H1 (cell line): ENCODE measurements around the gene TRAF1. TPM values are rescaled to one million over a fixed set of nuclear protein-coding genes. Genes with fewer than 3 reads are reported as not detected.

Experiments used
- CTCF ChIA-PET: fragments of 300-600 bp; sonication (Branson Sonifier 250); formaldehyde crosslinking; loops from one replicate; lab custom pipeline; 2021; ENCODE audit not compliant: partially characterized antibody; lab: Charles Lee
- POLR2A ChIA-PET: fragments of 300-600 bp; sonication (Branson Sonifier 250); formaldehyde crosslinking; loops from one replicate; lab custom pipeline; 2021; ENCODE audit warnings: inconsistent platforms; ENCODE audit not compliant: partially characterized antibody; lab: Charles Lee
- DNase-seq, 2 experiments: peaks; one replicate each; pipeline versions ENCODE4 v3.0.0 to v3.0.0-alpha.2; 2010 to 2022; ENCODE audit warnings: low spot score in 2 of 2, low read depth in 1 of 2, mixed read lengths in 1 of 2
- FAIRE-seq: peaks from 2 replicates; lab custom pipeline; 2011; peaks lifted over from hg19 to GRCh38; lab: Jason Lieb, UNC
- H2AFZ ChIP-seq: 2 replicates; pipeline ENCODE4 v1.8.1; 2012; ENCODE audit warnings: low read length, inconsistent platforms
- H2AK5ac ChIP-seq: 2 replicates; pipeline ENCODE4 v1.6.1; 2013; ENCODE audit warnings: low read depth, low read length
- H2BK120ac ChIP-seq: replicated peaks from 2 replicates; pipeline ENCODE3; 2013; ENCODE audit warnings: low read depth, low read length, inconsistent platforms
- H2BK12ac ChIP-seq: 2 replicates; pipeline ENCODE4 v1.6.1; 2013; ENCODE audit warnings: low read depth, low read length
- H2BK15ac ChIP-seq: 2 replicates; pipeline ENCODE4 v1.6.1; 2013; ENCODE audit warnings: low read length
- H2BK20ac ChIP-seq: 2 replicates; pipeline ENCODE4 v1.6.1; 2013; ENCODE audit warnings: low read length
- H2BK5ac ChIP-seq: 2 replicates; pipeline ENCODE4 v1.6.1; 2013; ENCODE audit warnings: low read depth, low read length
- H3K14ac ChIP-seq: 2 replicates; pipeline ENCODE4 v1.6.1; 2013; ENCODE audit warnings: inconsistent platforms; ENCODE audit not compliant: insufficient read length
- H3K18ac ChIP-seq: 2 replicates; pipeline ENCODE4 v1.6.1; 2013; ENCODE audit warnings: low read length; ENCODE audit errors: extremely low read depth
- H3K23ac ChIP-seq: 2 replicates; pipeline ENCODE4 v1.6.1; 2013; ENCODE audit warnings: inconsistent platforms; ENCODE audit not compliant: insufficient read length
- H3K23me2 ChIP-seq: 2 replicates; pipeline ENCODE4 v1.6.1; 2013; ENCODE audit warnings: low read depth, low read length
- H3K27ac ChIP-seq: 2 replicates; pipeline ENCODE4 v1.6.1; 2011; ENCODE audit warnings: low read depth, low read length, inconsistent platforms
- H3K27me3 ChIP-seq, 4 experiments: replicated peaks in 1 of 4; 1 replicate in 1 of 4; 2 replicates in 3 of 4; pipeline versions ENCODE4 v1.6.1 to v1.8.1; 2011 to 2013; ENCODE audit warnings: low read length in 3 of 4, mild to moderate bottlenecking in 3 of 4, inconsistent platforms in 2 of 4, mixed read lengths in 2 of 4, moderate library complexity in 1 of 4; ENCODE audit not compliant: control insufficient read depth in 3 of 4, insufficient read depth in 3 of 4; ENCODE audit errors: extremely low read depth in 1 of 4
- H3K36me3 ChIP-seq, 4 experiments: 2 replicates each; pipeline versions ENCODE4 v1.6.1 to v1.8.1; 2011 to 2013; ENCODE audit warnings: mild to moderate bottlenecking in 4 of 4, low read length in 3 of 4, moderate library complexity in 2 of 4, control low read depth in 1 of 4, inconsistent platforms in 1 of 4; ENCODE audit not compliant: insufficient read depth in 4 of 4, control insufficient read depth in 2 of 4
- H3K4ac ChIP-seq: replicated peaks from 2 replicates; pipeline ENCODE3; 2013; ENCODE audit warnings: low read length, low read depth, mixed read lengths, inconsistent platforms; ENCODE audit not compliant: insufficient read length
- H3K4me1 ChIP-seq, 4 experiments: replicated peaks in 1 of 4; 1 replicate in 1 of 4; 2 replicates in 3 of 4; pipeline versions ENCODE4 v1.6.1 to v1.8.1; 2011 to 2013; ENCODE audit warnings: low read length in 3 of 4, inconsistent platforms in 2 of 4, mixed read lengths in 1 of 4; ENCODE audit not compliant: insufficient read depth in 4 of 4, control insufficient read depth in 3 of 4
- H3K4me2 ChIP-seq, 2 experiments: 2 replicates each; pipeline versions ENCODE4 v1.6.1 to v1.8.1; 2011 to 2013; ENCODE audit warnings: low read depth in 2 of 2, low read length in 2 of 2, control low read depth in 1 of 2, inconsistent platforms in 1 of 2, mild to moderate bottlenecking in 1 of 2; ENCODE audit not compliant: insufficient read depth in 1 of 2
- H3K4me3 ChIP-seq, 4 experiments: fragments of 200-600, 300-600 bp in 1 of 4; sonication (generic), shearing (Covaris generic), sonication (Bioruptor Twin) in 1 of 4; 2 replicates each; pipeline versions ENCODE4 v1.5.1 to v1.8.1; 2011 to 2016; ENCODE audit warnings: low read length in 4 of 4, low read depth in 3 of 4, control low read depth in 2 of 4, inconsistent platforms in 2 of 4, mild to moderate bottlenecking in 2 of 4, mixed read lengths in 1 of 4, moderate library complexity in 1 of 4; ENCODE audit not compliant: insufficient read depth in 2 of 4; ENCODE audit errors: extremely low read depth in 1 of 4
- H3K56ac ChIP-seq: replicated peaks from 2 replicates; pipeline ENCODE3; 2013; ENCODE audit warnings: low read depth, mild to moderate bottlenecking, mixed read lengths, low read length, inconsistent platforms; ENCODE audit not compliant: insufficient read length
- H3K79me1 ChIP-seq: 2 replicates; pipeline ENCODE4 v1.6.1; 2013; ENCODE audit warnings: low read depth, low read length, control low read depth
- H3K79me2 ChIP-seq, 2 experiments: 2 replicates each; pipeline versions ENCODE4 v1.6.1 to v1.8.1; 2012 to 2013; ENCODE audit warnings: low read length in 2 of 2, mild to moderate bottlenecking in 2 of 2, inconsistent platforms in 1 of 2; ENCODE audit not compliant: insufficient read depth in 2 of 2, control insufficient read depth in 1 of 2
- H3K9ac ChIP-seq, 4 experiments: replicated peaks in 1 of 4; 1 replicate in 1 of 4; 2 replicates in 3 of 4; pipeline versions ENCODE4 v1.6.1 to v1.8.1; 2011 to 2013; ENCODE audit warnings: low read depth in 3 of 4, low read length in 3 of 4, control low read depth in 2 of 4, mild to moderate bottlenecking in 2 of 4, moderate library complexity in 2 of 4, inconsistent platforms in 1 of 4; ENCODE audit errors: extremely low read depth in 1 of 4
- H3K9me3 ChIP-seq, 2 experiments: 2 replicates each; pipeline versions ENCODE4 v1.6.1 to v1.8.1; 2012 to 2013; ENCODE audit warnings: mild to moderate bottlenecking in 2 of 2, moderate library complexity in 2 of 2, control low read depth in 1 of 2, inconsistent platforms in 1 of 2, low read depth in 1 of 2, low read length in 1 of 2, mixed read lengths in 1 of 2; ENCODE audit not compliant: insufficient read depth in 2 of 2
- H4K20me1 ChIP-seq, 2 experiments: replicated peaks in 1 of 2; 2 replicates each; pipeline versions ENCODE3 to v1.8.1; 2011 to 2013; ENCODE audit warnings: inconsistent platforms in 2 of 2, low read length in 2 of 2, mild to moderate bottlenecking in 1 of 2; ENCODE audit not compliant: insufficient read depth in 2 of 2, control insufficient read depth in 1 of 2
- H4K5ac ChIP-seq: 2 replicates; pipeline ENCODE4 v1.6.1; 2013; ENCODE audit warnings: low read length, low read depth, mixed read lengths, inconsistent platforms; ENCODE audit not compliant: insufficient read length
- H4K8ac ChIP-seq: 2 replicates; pipeline ENCODE4 v1.8.0; 2013; ENCODE audit warnings: mild to moderate bottlenecking, moderate library complexity, low read length, inconsistent platforms; ENCODE audit not compliant: insufficient read depth; ENCODE audit errors: extremely low read depth
- H4K91ac ChIP-seq: replicated peaks from 2 replicates; pipeline ENCODE3; 2013; ENCODE audit warnings: low read length, mixed read lengths, inconsistent platforms; ENCODE audit not compliant: insufficient read length
- CBX5 ChIP-seq: fragments of 300-800, 300-1000 bp; sonication (generic); IDR thresholded peaks from 2 replicates; pipeline ENCODE4 v1.7.1; 2016; ENCODE audit warnings: antibody characterized with exemption, low read length, low read depth
- CHD2 ChIP-seq: IDR thresholded peaks from 2 replicates; pipeline ENCODE4 v1.6.1; 2012; ENCODE audit warnings: low read length, improper control_type of control experiment
- CREB1 ChIP-seq: IDR thresholded peaks from 2 replicates; pipeline ENCODE4 v1.6.1; 2012; ENCODE audit warnings: inconsistent platforms
- FOSL1 ChIP-seq: IDR thresholded peaks from 2 replicates; pipeline ENCODE4 v1.6.1; 2011; ENCODE audit warnings: mild to moderate bottlenecking, low read depth, low read length, moderate library complexity; ENCODE audit not compliant: insufficient read depth
- HDAC6 ChIP-seq: IDR thresholded peaks from one replicate; pipeline ENCODE4 v1.7.1; 2012; ENCODE audit warnings: low read depth, mild to moderate bottlenecking, inconsistent platforms, low read length, moderate library complexity
- JUND ChIP-seq: IDR thresholded peaks from 2 replicates; pipeline ENCODE4 v1.6.1; 2011; ENCODE audit warnings: mild to moderate bottlenecking, improper control_type of control experiment, low read length
- PHF8 ChIP-seq: fragments of 200-600 bp; sonication (generic); conservative IDR thresholded peaks from 2 replicates; pipeline ENCODE4 v1.7.1; 2012; ENCODE audit warnings: low read depth, mild to moderate bottlenecking, inconsistent platforms, low read length, moderate library complexity
- RNF2 ChIP-seq: fragments of 200-900, 300-1000 bp; sonication (generic); IDR thresholded peaks from 2 replicates; pipeline ENCODE4 v1.7.1; 2016; ENCODE audit warnings: borderline replicate concordance, low read depth, mild to moderate bottlenecking, antibody characterized with exemption, low read length; ENCODE audit not compliant: poor library complexity, severe bottlenecking; ENCODE audit errors: missing control alignments
- RXRA ChIP-seq: IDR thresholded peaks from 2 replicates; pipeline ENCODE4 v1.6.1; 2011; ENCODE audit warnings: low read depth, mild to moderate bottlenecking, low read length, moderate library complexity; ENCODE audit not compliant: insufficient read depth
- SIRT6 ChIP-seq: IDR thresholded peaks from one replicate; pipeline ENCODE4 v1.7.1; 2012; ENCODE audit warnings: low read length, inconsistent platforms
- USF2 ChIP-seq: IDR thresholded peaks from 2 replicates; pipeline ENCODE4 v1.6.1; 2011; ENCODE audit warnings: low read length, improper control_type of control experiment
- WGBS, 2 experiments: shearing (Covaris generic) in 1 of 2; methylation state at CpG; one replicate each; pipeline versions ENCODE4 v1.1.6 to v1.1.7; 2013 to 2015; ENCODE audit warnings: low lambda C conversion rate in 2 of 2, mixed read lengths in 2 of 2, inconsistent platforms in 1 of 2, low coverage in 1 of 2, missing lambda C conversion rate in 1 of 2; ENCODE audit not compliant: insufficient replicate concordance in 2 of 2, insufficient coverage in 1 of 2, insufficient read length in 1 of 2; ENCODE audit errors: extremely low coverage in 1 of 2, missing lambda C conversion rate in 1 of 2; 5-methylcytosine and 5-hydroxymethylcytosine counted together
- polyA plus RNA-seq, 7 experiments: library from polyadenylated mRNA; depleted of rRNA in 3 of 7; stranded (reverse) in 5 of 7; unstranded in 2 of 7; fragments of >200 nt in 5 of 7; fragments of 200-250 nt in 2 of 7; gene quantifications; 1 replicate in 5 of 7; 2 replicates in 1 of 7; 4 replicates in 1 of 7; pipeline versions ENCODE4 v1.2.1 to v1.2.3, GENCODE V29; 2011 to 2013; ENCODE audit warnings: missing spikeins in 2 of 7, mixed read lengths in 2 of 7
- total RNA-seq: library from RNA; stranded (reverse); fragmentation: NEBNext Ultra II Directional; extraction: Animal tissue kit (Norgen Biotek cat#: 25700); gene quantifications from 2 replicates; pipeline ENCODE4 v1.2.1, GENCODE V29; 2021

Gene TRAF1
- total and polyA plus RNA-seq, 2 of the 8 experiments (the other 6 are each of a cell fraction or from before 2014, with no cell fraction given): 1.6 to 3.2 TPM

- H2BK120ac ChIP-seq: no peak overlapping the region
- no peak overlapping the region for H2BK5ac ChIP-seq
- H4K91ac ChIP-seq: no peak overlapping the region
- H3K9me3 ChIP-seq: no peaks in the 10 kb centered on the region
- ChIA-PET POLR2A (interaction anchor here (0.8 to 1.6 kb wide), 2 partner anchors 8 to 10 kb away, joined by 3 read pairs; no protein-coding TSS in a partner anchor), CTCF (interaction anchor here (0.9 to 12.5 kb wide), 7 partner anchors 10 to 76 kb away, joined by 3 to 108 read pairs (median 4); no protein-coding TSS in a partner anchor)
- H2AK5ac ChIP-seq: no peak overlapping the region
- peaks cover under 1% of the 10 kb centered on the region; the same call in 1 of the 2 replicates for H3K23me2 ChIP-seq
- 89% methylated on average over 8 of the region's 8 CpGs; no CpG with 5 or more reads in 1 of the 2 experiments for WGBS, 2 experiments
- H3K27ac ChIP-seq: no peak overlapping the region
- H3K4ac ChIP-seq: no peak overlapping the region
- H3K27me3 ChIP-seq: no peaks in the 10 kb centered on the region
- H2BK15ac ChIP-seq: no peak overlapping the region
- H4K20me1 ChIP-seq: no peaks in the 10 kb centered on the region
- no peak overlapping the region for H2AFZ ChIP-seq
- H3K79me2 ChIP-seq: no peaks in the 10 kb centered on the region
- no peak overlapping the region for H2BK12ac ChIP-seq
- H3K14ac ChIP-seq: no peak overlapping the region
- no peaks in the 10 kb centered on the region for H3K36me3 ChIP-seq
- H3K56ac ChIP-seq: no peak overlapping the region
- H3K4me3 ChIP-seq: no peak overlapping the region
- H3K79me1 ChIP-seq: no peaks in the 10 kb centered on the region
- H3K23ac ChIP-seq: no peak overlapping the region
- DNase-seq (no peak), FAIRE-seq (no peak)
- no peak overlapping the region for H4K5ac ChIP-seq
- no peak overlapping the region for H2BK20ac ChIP-seq
- no peak overlapping the region for H3K18ac ChIP-seq
- H3K4me1 ChIP-seq: peaks cover 0 to 7% (median 2%) of the 10 kb centered on the region in 4 experiments; a peak in 3 of 7 replicates
- no peak overlapping the region for H3K9ac ChIP-seq
- H3K4me2 ChIP-seq: no peak overlapping the region
- no peak overlapping the region for H4K8ac ChIP-seq
- TF ChIP-seq CREB1 (no peak), HDAC6 (no peak), PHF8 (no peak), CBX5 (no peak), JUND (no peak), USF2 (no peak), CHD2 (no peak), FOSL1 (no peak), RNF2 (no peak), SIRT6 (no peak), RXRA (no peak)
These were observed 6.9 kb upstream of the TRAF1 start for GRCh38 chr9:120933310-120934055.
